AG20443 (cell line): Measurements from ENCODE around the gene LIPT1.
"Not testable (repeated sequence)": the region's sequence is repeated elsewhere in the genome, so short reads cannot be mapped to it uniquely, and the experiment has no call there.

Experiments used
- DNase-seq: peaks from one replicate; pipeline ENCODE4 v3.0.0; 2012; ENCODE audit warnings: low spot score, mixed read lengths

Gene LIPT1

DNA sequence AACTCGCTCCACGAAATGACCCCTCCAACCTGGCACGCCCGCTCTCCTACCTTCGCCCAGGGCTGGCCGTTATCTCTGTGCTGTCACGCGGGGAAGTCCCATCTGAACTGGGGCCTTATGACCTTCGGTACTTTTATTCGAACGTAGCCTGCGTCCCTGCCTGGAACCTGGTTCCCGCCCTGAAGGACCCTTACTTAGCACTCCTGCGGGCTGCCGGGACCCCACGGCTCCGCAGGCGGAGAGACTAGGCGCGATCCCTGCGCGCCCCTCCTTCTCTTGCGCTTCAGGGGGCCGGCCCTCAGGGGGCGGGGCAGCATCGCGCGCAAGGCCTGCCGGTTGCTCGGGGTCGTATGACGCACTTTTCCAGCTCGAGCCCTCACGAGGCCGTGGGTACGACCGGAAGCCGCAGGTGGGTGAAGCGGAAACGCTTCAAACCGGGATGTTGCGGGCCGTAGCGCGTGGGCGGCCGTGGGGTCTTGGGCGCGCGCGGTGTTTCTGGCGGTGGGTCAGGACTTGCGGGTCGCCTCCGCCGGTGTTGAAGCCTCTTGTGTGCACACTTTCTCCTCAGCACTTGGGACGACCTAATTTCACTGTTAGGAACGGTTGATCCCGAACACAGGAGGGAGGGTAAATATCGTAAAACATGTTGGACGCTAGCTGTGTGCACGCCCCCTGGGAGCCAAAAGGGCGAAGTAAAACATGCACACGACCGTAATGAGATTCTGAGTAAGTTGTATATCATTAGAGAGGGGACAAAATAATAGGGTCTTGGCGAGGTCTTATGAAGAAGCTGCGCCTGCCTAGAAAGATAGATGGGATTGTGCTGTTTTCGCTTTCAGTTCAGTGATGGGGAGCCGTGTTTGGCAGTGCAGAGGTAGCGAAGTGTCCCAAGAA lies at the start of gene LIPT1, which contains the start of gene TSGA10:
LIPT1 (plus strand) TSS at position 325 of the 894 bp plus-strand sequence. CDS start 6,991 bp downstream, outside the sequence.
TSGA10 (minus strand) TSS at position 300 of the 894 bp plus-strand sequence. CDS start 45,503 bp downstream, outside the sequence.
- DNase-seq: peak; percentile 98

DNA sequence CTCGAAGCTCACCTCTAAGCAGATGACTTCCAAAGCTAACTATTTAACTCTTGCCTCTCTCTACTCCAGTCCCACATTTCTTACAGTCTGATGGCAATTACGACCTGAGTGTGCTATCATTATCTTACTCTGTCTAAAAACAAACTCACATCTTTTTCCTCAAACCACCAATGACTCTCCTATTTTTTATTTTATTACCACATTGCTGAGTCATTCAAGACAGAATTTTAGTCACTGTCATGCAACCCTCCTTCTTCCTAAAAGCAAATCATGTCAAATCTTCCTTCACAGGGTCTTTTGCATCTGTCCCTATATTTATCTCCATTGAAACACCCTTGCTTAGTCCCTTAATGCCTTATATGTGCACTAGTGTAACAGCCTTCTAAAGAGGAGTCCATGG lies 47.9 kb upstream of the LIPT1 start:
- no peak for DNase-seq

DNA sequence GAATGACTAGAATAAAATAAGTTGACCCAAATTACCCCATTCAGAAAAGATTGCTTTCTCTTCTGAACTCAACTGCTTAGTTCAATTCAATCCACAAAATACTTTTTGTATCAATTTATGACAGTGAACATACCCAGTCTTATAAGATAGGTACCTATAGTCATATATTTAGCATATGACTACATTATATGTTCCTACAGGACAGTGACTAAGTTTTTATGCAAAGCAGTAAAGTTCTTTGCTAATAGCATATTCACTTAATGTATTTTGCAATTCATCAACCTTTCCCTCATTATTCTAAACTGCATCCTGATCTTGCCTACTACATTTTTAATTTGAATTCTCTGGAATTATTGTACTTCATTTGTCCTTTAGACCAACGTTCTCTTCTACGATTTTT lies 43.5 kb upstream of the LIPT1 start:
- DNase-seq: no peak

DNA sequence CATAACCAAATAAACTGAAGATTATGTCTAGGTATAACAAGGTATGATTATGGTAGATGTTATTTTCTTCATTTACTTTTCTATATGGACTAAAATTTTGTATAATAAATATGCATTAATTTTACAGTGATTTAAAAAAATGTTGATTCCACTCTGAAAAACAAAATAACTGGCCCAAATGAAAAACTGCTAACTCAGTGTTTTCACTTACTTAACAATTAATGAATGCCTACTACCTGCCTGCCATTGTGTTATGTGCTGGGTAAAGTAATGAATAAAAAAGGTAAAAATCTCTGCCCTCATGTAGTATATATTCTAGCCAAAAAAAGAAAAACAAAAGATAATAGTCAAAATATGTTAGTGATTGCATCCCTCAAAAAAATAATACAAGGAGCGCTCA lies 42.8 kb upstream of the LIPT1 start:
- DNase-seq: no peak

DNA sequence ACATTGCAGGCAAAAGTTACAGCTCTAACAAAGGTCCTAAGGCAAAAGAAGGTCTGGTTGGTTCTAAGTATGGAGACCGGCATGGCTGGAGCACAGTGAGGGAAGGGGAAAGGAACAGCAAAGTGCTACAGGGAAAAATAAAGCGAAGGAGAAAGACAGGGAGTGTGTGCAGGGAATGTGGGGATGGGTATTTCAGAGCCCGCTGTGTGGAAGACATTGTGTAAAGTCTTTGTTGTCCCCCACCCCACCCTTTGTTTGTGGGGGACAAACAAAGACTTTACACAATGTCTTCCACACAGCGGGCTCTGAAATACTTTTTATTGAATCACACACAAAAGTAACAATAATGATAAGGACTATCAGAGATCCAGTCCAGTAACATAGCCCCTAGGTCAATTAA lies 42.1 kb upstream of the LIPT1 start:
- DNase-seq: no peak

DNA sequence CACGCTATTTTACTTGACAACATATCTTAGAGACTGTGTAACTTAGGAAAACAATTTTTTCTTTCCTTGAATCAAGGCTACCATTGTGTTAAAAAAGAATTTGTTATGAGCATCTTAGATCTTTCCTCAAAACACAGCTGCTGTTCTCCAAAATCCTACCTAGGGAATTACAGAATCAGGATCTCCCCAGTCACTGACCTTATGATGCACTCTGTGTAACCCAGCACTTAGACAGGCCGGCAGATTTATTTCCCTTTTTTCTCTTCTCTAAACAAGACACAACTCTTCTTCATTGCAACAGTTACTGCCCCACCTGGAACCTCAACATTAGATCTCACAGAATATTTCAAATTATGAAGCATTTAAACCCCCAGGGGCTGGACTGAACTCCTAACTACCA lies 26.8 kb upstream of the LIPT1 start:
- no peak for DNase-seq

DNA sequence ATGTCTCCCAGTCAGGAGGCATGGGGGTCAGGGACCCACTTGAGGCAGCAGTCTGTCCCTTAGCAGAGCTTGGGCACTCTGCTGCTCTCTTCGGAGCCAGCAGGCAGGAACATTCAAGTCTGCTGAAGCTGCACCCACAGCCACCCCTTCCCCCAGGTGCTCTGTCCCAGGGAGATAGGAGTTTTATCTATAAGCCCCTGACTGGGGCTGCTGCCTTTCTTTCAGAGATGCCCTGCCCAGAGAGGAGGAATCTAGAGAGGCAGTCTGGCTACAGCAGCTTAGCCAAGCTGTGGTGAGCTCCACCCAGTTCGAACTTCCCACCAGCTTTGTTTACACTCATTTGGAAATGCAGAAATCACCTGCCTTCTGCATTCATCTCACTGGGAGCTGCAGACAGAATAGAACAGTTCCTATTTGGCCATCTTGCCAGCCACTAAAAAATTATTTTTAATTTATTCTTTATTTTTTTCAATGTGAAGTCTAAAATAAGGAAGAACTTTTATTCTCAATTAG lies 19.7 kb upstream of the LIPT1 start:
- not testable (repeated sequence) for DNase-seq

DNA sequence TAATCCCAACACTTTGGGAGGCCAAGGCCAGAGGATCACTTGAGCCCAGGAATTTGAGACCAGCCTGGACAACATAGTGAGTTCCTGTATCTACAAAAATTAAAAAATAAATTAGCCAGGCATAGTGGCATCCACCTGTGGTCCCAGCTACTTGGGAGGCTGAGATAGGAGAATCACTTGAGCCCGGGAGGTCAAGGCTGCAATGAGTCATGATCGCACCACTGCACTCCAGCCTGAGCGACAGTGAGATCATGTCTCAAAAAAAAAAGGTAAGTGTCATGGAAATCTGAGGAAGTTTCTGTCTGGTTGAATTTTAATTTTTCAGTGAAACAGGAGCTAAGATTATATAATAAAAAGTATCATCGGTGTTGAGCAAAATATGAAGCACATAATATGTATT lies 15.8 kb upstream of the LIPT1 start:
- DNase-seq: no peak

DNA sequence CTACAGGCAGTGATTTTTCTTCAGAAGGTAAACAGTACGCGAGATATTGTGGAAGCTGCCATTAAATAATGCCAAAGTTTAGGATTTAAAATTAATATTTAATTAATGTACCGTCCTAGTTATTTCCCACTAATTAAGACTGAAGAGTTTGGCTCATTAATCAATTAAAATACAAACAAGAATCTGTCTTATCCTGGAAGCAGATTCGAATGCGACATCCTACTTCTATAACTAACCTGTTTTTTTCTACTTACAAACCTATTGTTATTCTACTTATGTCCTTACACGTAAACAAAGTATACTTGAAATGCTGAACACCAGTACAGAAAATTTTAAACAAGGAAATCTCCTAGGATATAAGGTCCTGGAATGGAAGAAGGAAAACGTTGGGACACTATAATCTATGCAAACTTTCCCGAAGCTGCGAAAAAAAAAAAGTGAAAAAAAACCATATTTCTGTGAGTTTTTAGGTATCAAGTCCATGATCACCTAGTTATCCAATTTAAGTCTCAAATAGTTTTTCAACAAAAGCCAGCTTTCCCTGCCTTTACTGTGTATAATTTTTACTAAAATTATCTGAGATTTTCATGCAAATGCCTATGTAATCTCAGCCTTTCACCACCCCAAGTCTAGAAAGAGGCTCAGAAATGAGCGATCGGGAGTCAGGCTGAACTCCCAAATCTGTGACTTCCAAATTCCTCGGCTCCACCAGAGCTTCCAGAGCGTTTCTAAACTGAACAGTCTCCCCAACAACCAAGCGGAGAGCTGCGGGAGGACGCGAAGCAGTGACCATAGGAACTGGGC lies 14.5 kb upstream of the LIPT1 start:
- DNase-seq: peak; percentile 31

DNA sequence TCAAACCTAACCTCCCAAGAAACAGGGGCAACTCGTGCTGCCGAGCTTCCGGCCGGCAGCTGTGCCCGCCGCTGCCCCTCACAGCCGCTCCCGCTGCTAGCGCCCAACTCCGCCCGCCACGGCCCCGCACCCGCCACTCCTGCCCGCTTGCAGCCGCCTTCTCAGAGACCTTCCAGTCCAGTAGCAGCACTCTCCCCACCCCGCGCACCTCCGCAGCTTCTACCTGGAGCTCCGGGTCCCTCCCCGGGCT lies 14.0 kb upstream of the LIPT1 start:
- no peak for DNase-seq

DNA sequence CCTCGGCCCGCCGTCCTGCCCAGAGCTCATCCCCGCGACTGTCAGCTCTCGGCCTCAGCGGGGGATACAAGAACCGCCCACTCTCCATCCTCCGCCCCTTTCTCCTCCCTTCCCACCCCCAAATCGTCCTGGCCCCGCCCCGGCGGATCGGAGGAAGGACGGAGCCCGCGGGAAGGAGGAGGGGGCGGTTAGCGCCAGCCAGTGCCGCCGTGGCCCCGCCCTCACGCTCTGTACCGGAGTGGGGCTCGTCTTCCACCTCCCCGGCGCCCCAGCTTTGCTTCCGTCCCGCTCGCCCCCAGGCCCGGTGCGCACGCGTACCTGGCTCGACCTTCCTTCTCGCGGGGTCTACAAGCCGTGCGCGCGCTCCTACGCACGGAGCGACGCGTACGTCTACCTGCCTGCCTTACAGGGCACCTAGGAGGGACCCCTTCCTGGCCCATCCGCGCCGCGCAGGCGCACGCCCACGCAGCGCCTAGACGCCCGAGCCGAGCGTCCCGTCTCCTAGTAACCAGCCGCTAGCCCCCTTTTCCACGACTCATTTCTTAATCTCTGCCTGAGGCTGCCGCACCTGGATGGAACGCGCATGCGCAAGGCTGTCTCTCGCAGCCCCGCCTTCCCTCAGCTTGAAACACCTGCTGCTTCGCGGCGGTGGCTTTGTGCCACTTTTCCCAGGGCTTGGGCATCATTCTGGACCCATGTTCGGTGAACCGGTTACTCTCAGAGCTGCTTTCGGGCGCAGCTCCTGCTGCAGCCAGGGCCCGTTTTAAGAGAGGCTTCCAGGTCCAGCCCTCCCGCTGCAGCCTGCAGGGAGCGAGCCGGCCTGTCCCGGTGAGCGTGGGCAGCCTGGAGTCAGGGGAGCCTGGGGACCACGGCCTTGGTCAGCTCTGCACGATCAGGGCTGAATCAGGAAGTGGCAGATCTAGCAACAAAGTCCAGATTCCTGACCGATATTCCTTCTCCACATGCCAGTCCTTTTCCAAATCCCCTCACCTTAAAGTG lies 13.4 kb upstream of the LIPT1 start, which contains the start of gene C2orf15:
C2orf15 (plus strand) TSS at position 598 of the 999 bp plus-strand sequence. CDS start 8,852 bp downstream, outside the sequence.
- peak; percentile 91 for DNase-seq

DNA sequence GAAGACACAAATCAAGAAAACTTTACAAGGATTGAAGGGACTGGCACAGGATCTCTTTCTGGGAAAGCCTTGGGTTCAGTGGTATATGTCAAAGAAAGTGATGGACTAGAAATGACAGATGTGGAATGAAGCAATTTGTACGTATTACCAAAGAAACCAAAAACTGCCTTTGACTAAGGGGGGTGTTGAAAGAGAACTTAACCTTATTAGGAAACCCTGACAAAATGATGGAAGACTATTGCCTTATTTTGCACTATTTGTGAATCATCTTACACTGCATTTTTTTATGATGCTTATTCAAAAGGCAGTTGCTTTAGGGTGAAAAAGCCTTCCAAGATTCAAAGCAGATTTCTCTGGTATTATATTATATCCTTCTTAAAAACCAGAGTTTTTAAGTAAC lies 4.1 kb upstream of the LIPT1 start:
- no peak for DNase-seq

DNA sequence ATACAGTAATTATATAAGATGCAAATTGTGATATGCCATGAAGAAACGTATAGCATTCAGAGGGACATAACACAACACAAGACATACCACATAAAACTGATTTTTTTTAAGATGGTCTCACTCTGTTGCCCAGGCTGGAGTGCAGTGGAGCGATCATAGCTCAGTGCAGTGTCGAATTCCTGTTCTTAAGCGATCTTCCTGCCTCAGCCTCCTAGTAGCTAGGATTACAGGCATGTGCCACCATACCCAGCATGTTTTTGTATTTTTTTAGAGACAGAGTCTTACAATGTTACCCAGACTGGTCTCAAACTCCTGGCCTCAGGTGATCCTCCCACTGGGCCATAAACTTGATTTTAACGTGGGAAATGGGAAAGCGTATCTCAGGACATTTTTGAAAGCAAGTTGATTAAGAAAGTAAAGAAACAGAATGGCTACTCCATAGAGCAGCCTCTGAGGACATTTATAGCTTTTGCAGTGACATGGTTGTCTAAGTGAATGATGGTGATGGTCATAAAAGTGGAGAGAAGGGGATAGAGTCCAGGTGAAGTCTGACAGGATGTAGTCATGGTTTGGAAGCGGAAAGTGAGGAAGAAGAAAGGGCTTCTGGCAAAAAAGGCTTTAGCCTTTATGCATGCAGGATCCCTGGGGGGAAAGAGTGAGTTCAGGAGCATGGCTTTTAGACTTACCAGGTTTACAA lies 2.4 kb upstream of the LIPT1 start:
- no peak for DNase-seq

DNA sequence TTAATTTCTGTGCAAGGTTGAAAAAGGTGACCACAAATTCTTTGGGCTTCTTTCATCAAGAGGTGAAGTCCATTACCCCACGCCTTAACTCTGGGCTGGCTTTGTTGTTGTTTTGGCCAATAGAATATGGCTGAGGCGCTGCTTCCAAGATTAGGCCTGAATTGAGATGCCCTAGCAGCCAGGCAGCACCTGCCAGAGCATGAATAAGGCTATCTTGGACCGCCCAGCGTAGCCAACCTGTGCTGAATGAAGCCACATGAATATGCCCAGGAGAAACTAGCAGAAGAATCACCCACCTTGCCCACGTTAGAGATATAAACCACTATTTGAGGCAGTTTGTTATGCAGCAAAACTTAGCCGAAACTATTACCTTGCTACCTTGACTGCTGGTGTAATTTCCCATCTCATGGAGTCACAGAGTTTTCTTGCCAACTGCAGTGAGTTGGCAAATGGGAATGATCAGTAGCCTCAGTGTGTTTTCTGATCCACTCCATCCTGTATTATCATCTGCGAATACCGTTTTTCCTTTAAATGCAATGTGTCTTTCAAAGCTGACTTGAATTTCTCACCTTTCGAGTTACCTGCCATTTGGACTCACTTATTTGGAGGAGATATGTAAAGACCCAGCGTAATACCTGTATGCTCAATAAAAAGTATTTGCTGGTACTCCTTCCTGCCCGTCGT lies 704 bp upstream of the LIPT1 start:
- DNase-seq: peak; percentile 33

DNA sequence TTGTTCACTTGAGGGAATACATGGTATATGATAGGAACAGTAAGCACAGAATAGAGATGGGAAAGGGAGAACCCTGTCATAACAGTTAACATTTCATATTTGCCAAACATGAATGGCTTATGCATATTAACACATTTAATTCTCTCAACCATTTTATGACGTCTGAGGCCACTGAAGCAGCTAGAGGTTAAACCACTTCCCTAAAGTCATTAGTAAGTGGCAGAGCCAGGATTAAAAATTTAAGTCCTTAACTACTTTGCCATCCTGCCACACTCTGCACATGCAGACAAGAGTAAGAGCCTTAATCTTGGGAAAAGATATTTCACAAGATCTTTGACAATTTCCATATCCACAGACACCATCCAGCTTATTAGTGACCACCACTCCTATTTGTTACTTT lies 2.1 kb downstream of the LIPT1 start:
- DNase-seq: no peak

DNA sequence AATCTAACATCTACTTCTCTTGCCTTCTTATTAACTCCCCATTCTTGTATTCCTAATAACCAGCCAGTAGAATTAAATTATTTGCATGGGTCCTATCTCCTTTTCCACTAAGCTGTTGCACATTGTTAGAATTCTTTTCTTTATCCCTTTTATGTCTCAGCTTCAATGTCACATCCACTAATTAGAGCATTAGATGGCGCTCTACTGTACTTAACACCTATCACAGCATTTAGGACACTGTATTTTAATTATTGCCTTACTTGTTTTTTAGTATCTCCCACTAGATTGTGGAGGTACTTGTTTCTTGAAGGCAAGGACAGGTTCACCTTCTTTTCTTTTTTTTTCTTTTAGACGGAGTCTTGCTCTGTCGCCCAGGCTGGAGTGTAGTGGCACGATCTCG lies 3.8 kb downstream of the LIPT1 start:
- no peak for DNase-seq

DNA sequence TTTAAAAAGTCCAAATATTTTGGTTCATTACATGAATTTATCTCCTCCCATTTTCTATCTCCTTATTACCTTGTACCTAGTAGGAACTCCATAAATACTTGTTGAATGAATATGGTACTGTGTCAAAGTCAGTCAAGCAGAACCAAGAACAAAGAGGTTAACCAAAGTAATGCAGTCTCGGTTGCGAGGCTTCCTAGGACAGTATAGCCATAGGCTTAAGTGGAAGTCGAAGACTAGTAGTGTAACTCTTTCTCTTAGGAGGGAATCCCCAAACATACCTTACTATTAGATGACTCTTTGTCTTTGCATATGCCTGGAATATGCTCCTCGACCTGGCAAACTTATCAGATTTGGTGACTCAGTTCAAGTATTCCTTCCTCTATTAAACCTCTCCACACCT lies 4.8 kb downstream of the LIPT1 start:
- no peak for DNase-seq

DNA sequence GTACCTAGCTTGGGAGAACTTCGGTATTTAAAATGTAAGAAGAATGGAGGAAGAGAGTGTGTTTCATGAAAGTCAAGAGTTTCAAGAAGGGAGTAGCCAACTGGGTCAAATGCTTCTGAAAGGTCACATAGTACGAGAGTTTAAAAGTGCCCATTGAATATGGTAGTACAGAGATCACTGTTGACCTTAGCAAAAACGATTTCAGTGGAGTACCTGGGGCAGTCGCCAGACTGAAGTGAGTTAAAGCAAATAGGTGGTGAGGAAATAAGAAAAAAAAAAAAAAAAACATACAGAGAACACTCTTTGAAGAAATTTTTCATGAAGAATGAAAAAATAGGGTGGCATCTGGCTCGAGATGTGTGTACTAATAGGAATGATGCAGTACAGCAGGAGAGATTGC lies 11.5 kb downstream of the LIPT1 start:
- no peak for DNase-seq

DNA sequence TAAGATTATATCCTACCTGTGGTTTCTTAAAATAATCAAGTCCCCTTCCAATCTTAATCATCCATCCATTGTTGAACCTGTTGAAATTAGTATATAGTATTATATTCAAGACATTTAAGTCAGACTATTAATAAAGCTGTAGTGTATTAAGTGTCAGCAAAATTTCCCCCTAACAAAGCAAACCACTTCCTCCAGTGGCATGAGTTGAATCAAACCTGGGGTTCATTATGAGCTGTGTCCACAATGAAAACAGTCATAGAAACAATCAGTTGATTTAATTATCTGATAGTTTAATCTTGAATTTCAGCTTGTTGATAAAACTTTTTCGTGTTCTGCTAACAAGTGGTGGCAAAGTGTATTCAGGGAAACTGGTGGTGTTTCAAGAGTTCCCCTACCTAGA lies 14.8 kb downstream of the LIPT1 start:
- no peak for DNase-seq

DNA sequence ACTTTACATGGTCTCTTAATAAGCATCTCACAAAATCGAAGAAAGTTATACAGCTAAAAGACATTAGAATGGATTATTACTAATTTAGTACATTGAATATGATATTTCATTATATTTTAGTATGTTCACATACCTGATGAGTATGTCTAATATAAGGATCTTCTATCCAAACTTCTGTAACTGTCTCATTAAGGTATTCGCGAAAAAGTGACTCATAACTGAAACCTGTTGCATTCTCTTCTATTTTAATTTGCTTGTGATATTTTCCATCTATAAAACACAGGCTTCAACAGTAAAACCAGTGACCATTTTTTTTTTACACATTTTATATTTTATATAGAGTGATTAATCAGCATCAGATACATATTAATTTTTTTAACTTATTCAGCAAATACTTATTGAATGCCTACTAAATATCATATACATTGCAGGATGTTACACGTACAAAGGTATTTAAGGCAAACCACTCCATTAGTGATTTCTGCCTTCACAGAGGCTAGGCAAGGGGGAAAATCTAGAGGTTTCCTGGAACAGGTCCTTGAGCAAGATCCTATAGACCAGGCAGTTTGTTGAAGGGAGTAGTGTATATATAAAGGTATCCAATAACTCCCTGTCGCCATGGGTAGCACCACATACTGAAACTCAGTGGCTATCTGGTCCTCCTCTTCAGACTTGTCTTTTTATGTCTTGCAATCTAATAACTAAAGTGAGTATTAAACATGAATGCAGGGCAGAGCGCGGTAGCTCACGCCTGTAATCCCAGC lies 16.8 kb downstream of the LIPT1 start:
- DNase-seq: no peak
